Right cardiac atrium (tissue), 5 donors: ENCODE data around the gene LRG1. TPM values are rescaled to one million over a fixed set of nuclear protein-coding genes. Genes with fewer than 3 reads are reported as not detected.
A peak's percentile ranks its signal among the peaks of the same experiment; 100 is the strongest.

ENCODE experiments used
- ATAC-seq, 2 donors: fragments of 200-7000 bp; cut with Tn5 transposase; one replicate each; pipeline versions ENCODE4 v1.8.0 to v1.9.1; 2020; ENCODE audit warnings: moderate library complexity in 2 of 2, mild to moderate bottlenecking in 1 of 2
- DNase-seq, 3 donors: peaks; one replicate each; pipeline ENCODE4 v3.0.0-alpha.2; 2020
- H3K27ac ChIP-seq: one replicate; pipeline ENCODE4 v1.5.1; 2013; ENCODE audit warnings: mild to moderate bottlenecking, low read length, control low read depth, moderate library complexity
- H3K27me3 ChIP-seq: one replicate; pipeline ENCODE4 v1.6.1; 2013; ENCODE audit not compliant: control insufficient read depth, insufficient read depth
- H3K4me1 ChIP-seq: one replicate; pipeline ENCODE4 v1.6.1; 2013; ENCODE audit warnings: low read length; ENCODE audit not compliant: control insufficient read depth, insufficient read depth
- H3K4me3 ChIP-seq: one replicate; pipeline ENCODE4 v1.5.1; 2013; ENCODE audit warnings: low read length, control low read depth
- H3K9me3 ChIP-seq: one replicate; pipeline ENCODE4 v1.6.1; 2013; ENCODE audit warnings: low read length; ENCODE audit not compliant: control insufficient read depth
- WGBS: extraction: QIAGEN DNeasy Blood & Tissue Kit; methylation state at CpG from one replicate; pipeline ENCODE4 v1.1.7; 2013; 5-methylcytosine and 5-hydroxymethylcytosine counted together
- intact Hi-C, 4 donors: fragments of 100-400 bp; cut with DNase I; formaldehyde crosslinking; loops; one replicate each; pipeline versions ENCODE4 v1.11.0 to v1.14.0; 2022 to 2023
- polyA plus RNA-seq: library from polyadenylated mRNA; stranded (reverse); fragments of 200-250 nt; gene quantifications from one replicate; pipeline ENCODE4 v1.2.3, GENCODE V29; 2013
- total RNA-seq, 4 donors: library from RNA; stranded (reverse); fragmentation: NEBNext Ultra II Directional; extraction: Animal tissue kit (Norgen Biotek cat#: 25700); gene quantifications; one replicate each; pipeline ENCODE4 v1.2.1, GENCODE V29; 2021
- donor health status: healthy with polysubstance abuse.
- donor health status: DM: no; HTN: yes; CAD: no.
- donor health status: DM: no; HTN: no; CAD: no.
- donor health status: DM: no; HTN: yes; CAD: no; lungs with severe emphysema.
- donor health status: DM: yes; HTN: yes; CAD: no.

LRG1 gene
- total and polyA plus RNA-seq, 5 donors, result 0.20 to 1.1 (median 0.35) TPM

DNA sequence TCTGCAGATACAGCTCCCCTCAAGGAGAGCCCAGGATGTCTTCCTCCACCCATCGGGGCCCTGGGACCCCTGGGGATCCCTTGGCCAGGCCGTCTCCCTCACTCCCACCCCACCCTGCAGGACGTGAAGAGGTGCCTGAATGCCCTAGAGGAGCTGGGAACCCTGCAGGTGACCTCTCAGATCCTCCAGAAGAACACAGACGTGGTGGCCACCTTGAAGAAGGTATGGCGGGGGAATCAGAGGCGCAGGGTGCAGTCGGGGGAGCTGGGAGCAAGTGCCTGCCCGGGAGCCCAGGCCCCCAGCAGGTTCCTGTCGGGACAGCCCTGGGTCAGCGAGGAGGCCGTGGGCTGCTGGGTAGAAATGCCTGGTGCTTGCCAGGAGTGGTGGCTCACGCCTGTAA lies 41.1 kb downstream of the LRG1 start:
- Histone ChIP-seq H3K4me3 (no peak overlapping the region), H3K9me3 (no peaks in the 10 kb centered on the region), H3K27me3 (no peaks in the 10 kb centered on the region), H3K4me1 (no peaks in the 10 kb centered on the region), H3K27ac (no peak overlapping the region)
- 95% methylated on average over 12 of the region's 12 CpGs for WGBS
- DNase-seq (no peak), ATAC-seq (no peak)
- intact Hi-C loops, result no loop called here

DNA sequence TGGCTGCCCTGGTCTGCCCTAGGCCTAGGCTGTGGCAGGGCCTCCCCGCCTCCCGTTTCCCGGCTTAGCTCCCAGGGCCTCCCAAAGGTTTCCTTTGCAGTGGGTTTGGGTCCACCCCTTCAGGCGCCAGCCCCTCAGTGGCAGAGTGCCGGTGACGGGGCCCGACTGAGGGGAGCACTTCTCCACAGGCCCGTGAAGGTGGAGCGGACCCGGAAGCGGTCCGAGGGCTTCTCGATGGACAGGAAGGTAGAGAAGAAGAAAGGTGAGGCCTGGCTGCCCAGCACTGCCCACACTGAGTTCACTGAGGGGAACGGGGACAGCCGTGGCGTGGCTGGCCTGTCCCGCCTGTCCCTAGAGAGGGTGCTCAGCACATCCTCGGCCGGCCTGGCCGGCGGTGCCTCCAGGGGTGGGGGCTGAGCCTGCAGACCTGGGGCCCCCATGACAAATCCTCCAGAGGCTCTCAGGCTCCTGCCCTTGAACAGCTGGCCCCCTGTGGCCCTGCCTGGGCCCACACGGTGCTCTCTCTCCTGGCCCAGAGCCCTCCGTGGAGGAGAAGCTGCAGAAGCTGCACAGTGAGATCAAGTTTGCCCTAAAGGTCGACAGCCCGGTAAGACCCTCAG lies 42.0 kb downstream of the LRG1 start:
- H3K9me3 ChIP-seq, result no peaks in the 10 kb centered on the region
- 90% methylated on average over 25 of the region's 25 CpGs for WGBS
- no peaks in the 10 kb centered on the region for H3K27me3 ChIP-seq
- ATAC-seq (no peak), DNase-seq (no peak)
- H3K4me1 ChIP-seq, result no peaks in the 10 kb centered on the region
- intact Hi-C loops, result no loop called here
- H3K27ac ChIP-seq, result no peak overlapping the region
- H3K4me3 ChIP-seq, result no peak overlapping the region

DNA sequence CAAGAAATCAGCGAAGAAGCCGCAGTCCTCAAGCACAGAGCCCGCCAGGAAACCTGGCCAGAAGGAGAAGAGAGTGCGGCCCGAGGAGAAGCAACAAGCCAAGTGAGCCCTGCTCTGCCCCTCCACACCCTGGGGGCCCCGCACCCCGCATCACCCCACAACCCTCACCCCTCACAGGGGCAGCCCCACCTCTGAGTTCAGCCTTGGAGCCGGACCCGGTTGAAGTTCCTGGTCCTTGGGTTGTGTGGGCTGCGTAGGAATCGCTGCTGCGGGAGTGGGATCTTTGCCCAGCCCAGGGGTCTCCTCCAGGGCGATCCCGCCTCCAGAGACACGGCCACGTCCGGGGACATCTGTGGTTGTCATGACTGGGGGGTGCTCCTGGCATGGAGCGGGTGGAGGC lies 43.5 kb downstream of the LRG1 start:
- H3K9me3 ChIP-seq, result no peaks in the 10 kb centered on the region
- no peak overlapping the region for H3K4me3 ChIP-seq
- ATAC-seq, result no peak
- H3K4me1 ChIP-seq, result no peaks in the 10 kb centered on the region
- DNase-seq, result peak in 1 of 3 donors; percentile 36
- intact Hi-C loops, result no loop called here
- no peaks in the 10 kb centered on the region for H3K27me3 ChIP-seq
- WGBS, result 85% methylated on average over 18 of the region's 18 CpGs
- no peak overlapping the region for H3K27ac ChIP-seq

DNA sequence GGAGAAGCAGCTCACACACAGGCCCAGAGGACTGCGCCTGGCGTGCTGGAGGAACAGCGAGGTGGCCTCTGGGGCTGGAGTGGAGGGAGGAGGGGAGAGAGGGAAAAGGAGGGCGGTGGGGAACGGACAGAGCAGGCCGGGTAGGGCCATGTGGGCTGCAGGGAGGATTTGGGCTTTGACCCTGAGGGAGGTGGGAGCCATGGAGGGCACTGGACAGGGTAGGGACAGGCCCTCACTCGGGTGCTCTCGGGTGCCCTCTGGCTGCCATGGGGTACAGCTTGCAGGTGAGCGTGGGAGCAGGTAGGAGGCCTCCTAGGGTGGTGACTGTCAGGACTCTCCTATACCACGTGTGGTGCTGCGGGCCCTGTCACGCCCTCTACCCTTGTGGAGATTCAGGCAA lies 44.4 kb downstream of the LRG1 start:
- ATAC-seq (peak; percentile 4 to 9), DNase-seq (peak in 2 of 3 donors; percentile 8 to 9)
- no peak overlapping the region for H3K27ac ChIP-seq
- WGBS, result 89% methylated on average over 12 of the region's 12 CpGs
- H3K9me3 ChIP-seq, result no peaks in the 10 kb centered on the region
- no peaks in the 10 kb centered on the region for H3K4me1 ChIP-seq
- intact Hi-C loops, result no loop called here
- H3K4me3 ChIP-seq, result no peak overlapping the region
- H3K27me3 ChIP-seq, result no peaks in the 10 kb centered on the region

DNA sequence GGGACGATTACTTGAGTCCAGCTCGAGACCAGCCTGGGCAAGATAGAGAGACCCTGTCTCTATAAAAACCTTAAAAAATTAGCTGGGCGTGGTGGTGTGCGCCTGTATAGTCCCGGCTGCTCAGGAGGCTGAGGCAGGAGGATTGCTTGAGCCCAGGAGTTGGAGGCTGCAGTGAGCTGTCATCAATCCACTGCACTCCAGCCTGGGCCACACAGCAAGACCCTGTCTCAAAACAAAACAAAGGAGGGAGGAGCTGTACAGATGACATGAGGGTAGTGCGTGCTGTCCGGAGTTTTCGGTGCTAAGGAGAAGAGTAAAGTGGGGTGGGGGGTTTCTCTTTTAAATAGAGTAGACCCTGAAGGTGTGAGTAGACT lies 45.2 kb downstream of the LRG1 start:
- no peaks in the 10 kb centered on the region for H3K4me1 ChIP-seq
- WGBS, result 98% methylated on average over 8 of the region's 8 CpGs
- DNase-seq (no peak), ATAC-seq (no peak)
- H3K27ac ChIP-seq, result no peak overlapping the region
- H3K4me3 ChIP-seq, result no peak overlapping the region
- intact Hi-C loops, result no loop called here
- no peaks in the 10 kb centered on the region for H3K27me3 ChIP-seq
- no peaks in the 10 kb centered on the region for H3K9me3 ChIP-seq

DNA sequence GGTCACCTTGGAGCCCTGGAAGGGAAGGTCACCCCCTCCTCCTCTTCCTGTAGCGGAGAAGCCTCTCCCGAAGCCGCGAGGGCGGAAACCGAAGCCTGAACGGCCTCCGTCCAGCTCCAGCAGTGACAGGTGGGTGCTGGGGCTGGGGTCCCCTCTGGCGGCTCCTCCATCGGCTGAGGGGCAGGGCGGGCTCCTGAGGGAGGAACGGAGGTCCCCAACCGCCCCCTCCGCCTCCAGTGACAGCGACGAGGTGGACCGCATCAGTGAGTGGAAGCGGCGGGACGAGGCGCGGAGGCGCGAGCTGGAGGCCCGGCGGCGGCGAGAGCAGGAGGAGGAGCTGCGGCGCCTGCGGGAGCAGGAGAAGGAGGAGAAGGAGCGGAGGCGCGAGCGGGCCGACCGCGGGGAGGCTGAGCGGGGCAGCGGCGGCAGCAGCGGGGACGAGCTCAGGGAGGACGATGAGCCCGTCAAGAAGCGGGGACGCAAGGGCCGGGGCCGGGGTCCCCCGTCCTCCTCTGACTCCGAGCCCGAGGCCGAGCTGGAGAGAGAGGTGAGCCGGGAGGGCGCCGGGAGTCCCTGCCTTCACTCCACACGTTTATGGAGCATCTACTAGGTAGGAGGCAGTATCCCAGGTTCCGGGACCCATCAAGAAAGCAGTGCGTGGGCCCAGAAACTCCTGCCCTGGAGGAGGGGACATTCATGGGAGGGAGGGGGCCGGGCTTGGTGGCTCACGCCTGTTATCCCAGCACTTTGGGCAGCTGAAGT lies 45.7 kb downstream of the LRG1 start:
- Histone ChIP-seq H3K4me3 (no peak overlapping the region), H3K9me3 (no peaks in the 10 kb centered on the region), H3K27ac (no peak overlapping the region), H3K4me1 (no peaks in the 10 kb centered on the region), H3K27me3 (no peaks in the 10 kb centered on the region)
- intact Hi-C loops, result no loop called here
- WGBS, result 95% methylated on average over 61 of the region's 61 CpGs
- DNase-seq (peak in 2 of 3 donors; percentile 43 to 48), ATAC-seq (no peak)

DNA sequence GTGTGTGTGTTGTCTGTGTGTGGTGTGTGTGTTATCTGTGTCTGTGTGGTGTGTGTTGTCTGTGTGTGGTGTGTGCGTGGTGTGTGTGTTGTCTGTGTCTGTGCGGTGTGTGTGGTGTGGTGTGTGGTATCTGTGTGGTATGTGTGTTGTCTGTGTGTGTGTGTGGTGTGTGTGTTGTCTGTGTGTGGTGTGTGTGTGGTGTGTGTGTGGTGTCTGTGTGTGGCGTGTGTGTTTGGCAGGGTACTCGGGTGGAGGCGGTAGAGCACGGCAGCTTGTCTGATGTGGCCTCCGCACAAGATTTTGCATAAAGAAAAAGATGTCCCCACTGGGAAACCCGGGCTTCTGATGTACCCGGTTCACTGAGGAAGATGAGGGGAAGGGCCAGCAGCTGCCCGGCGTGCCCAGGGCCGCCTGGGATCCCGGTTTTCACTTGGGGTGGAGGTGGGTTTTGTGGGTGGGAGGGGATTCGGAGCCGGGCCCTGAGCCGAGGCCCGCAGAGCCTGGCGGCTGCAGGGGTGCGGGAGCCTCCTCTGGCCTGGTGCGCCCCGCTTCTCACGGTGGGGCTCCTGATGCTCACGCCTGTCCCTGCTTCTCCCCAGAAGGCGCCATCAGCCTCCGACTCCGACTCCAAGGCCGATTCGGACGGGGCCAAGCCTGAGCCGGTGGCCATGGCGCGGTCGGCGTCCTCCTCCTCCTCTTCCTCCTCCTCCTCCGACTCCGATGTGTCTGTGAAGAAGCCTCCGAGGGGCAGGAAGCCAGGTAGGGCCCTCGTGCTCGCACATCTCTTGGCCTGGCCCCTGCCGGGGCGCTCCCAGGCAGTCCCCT lies 46.5 kb downstream of the LRG1 start:
- no peak overlapping the region for H3K27ac ChIP-seq
- no peaks in the 10 kb centered on the region for H3K27me3 ChIP-seq
- intact Hi-C loops, result no loop called here
- no peaks in the 10 kb centered on the region for H3K4me1 ChIP-seq
- DNase-seq (peak in 2 of 3 donors; percentile 40 to 48), ATAC-seq (no peak)
- H3K9me3 ChIP-seq, result no peaks in the 10 kb centered on the region
- no peak overlapping the region for H3K4me3 ChIP-seq
- WGBS, result 93% methylated on average over 41 of the region's 41 CpGs

DNA sequence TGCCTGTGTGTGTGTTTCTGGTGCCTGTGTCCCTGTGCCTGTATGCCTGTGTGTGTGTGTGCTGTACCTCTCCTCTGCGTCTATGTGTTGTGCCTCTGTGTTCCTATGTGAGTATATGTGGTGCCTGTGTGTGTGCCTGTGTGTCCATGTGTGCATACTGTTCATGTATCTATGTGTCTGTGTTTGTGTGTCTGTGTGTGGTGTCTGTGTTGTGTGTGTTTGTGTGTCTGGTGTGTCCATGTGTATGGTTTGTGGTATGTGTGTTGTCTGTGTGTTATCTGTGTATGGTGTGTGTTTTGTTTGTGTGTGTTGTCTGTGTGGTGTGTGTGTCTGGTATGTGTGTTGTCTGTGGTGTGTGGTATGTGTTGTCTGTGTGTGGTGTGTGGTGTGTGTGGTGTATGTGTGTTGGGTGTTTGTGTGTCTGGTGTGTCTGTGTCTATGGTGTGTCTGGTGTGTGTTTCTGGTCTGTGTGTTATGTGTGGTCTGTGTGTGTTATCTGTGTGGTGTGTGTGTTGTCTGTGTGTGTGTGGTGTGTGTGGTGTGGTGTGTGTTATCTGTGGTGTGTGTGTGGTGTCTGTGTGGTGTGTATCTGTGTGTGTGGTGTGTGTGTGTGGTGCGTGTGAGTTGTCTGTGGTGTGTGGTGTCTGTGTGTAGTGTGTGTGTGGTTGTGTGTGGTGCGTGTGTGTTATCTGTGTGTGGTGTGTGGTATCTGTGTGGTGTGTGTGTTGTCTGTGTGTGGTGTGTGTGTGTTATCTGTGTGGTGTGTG lies 47.3 kb downstream of the LRG1 start:
- WGBS, result 97% methylated on average over 3 of the region's 3 CpGs
- no peak overlapping the region for H3K4me3 ChIP-seq

DNA sequence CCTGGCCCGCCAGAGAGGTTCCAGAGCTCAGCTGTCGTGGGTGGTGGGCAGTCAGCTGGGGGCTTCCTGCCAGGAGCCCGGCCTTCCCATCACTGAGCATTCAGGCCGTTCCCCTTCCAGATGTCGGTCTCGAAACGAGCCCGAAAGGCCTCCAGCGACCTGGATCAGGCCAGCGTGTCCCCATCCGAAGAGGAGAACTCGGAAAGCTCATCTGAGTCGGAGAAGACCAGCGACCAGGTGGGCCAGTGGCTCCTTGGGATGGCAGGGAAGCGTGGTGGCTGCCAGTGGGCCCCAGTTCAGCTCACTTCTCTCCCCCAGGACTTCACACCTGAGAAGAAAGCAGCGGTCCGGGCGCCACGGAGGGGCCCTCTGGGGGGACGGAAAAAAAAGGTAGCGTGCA lies 48.4 kb downstream of the LRG1 start:
- no peaks in the 10 kb centered on the region for H3K9me3 ChIP-seq
- intact Hi-C loops, result no loop called here
- no peak for ATAC-seq
- no peaks in the 10 kb centered on the region for H3K27me3 ChIP-seq
- H3K4me3 ChIP-seq, result no peak overlapping the region
- no peaks in the 10 kb centered on the region for H3K4me1 ChIP-seq
- no peak overlapping the region for H3K27ac ChIP-seq
- peak in 1 of 3 donors; percentile 46 for DNase-seq
- WGBS, result 97% methylated on average over 21 of the region's 21 CpGs

More for the DNA sequence above, 47.3 kb downstream of the LRG1 start:
- H3K27me3 ChIP-seq, result no peaks in the 10 kb centered on the region
- ATAC-seq, result no peak
- no peak overlapping the region for H3K27ac ChIP-seq
- DNase-seq, result no peak
- H3K4me1 ChIP-seq, result no peaks in the 10 kb centered on the region
- H3K9me3 ChIP-seq, result no peaks in the 10 kb centered on the region
- intact Hi-C loops, result no loop called here

DNA sequence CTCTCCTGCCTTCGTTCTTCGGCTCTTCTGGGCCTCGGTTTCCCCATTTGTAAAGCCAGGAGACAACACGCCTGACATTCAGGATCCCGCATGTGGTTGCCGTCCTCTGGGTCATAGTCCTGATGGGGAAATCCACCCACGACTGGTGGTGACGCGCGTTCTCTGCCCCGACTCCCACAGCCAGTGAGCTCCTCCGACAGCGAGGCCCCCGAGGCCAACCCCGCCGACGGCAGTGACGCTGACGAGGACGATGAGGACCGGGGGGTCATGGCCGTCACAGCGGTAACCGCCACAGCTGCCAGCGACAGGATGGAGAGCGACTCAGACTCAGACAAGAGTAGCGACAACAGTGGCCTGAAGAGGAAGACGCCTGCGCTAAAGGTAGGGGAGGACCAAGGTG lies 51.3 kb downstream of the LRG1 start:
- no peak for ATAC-seq
- Histone ChIP-seq H3K4me1 (no peaks in the 10 kb centered on the region), H3K27me3 (no peaks in the 10 kb centered on the region), H3K9me3 (no peaks in the 10 kb centered on the region), H3K4me3 (no peak overlapping the region), H3K27ac (no peak overlapping the region)
- intact Hi-C loops, result no loop called here
- DNase-seq, result peak in 1 of 3 donors; percentile 32
- 94% methylated on average over 29 of the region's 29 CpGs for WGBS
